DOHH2 (cell line): ENCODE data around the gene OCA2.

ENCODE experiments used
- H3F3A ChIP-seq: fragments of 200-600 bp; sonication (generic), shearing (Covaris generic); 2 replicates; pipeline ENCODE4 v1.6.0; 2016; ENCODE audit warnings: antibody characterized with exemption, mild to moderate bottlenecking; ENCODE audit not compliant: control insufficient read depth, insufficient read depth
- H3K27ac ChIP-seq: fragments of 200-600 bp; sonication (generic); 2 replicates; pipeline ENCODE4 v1.5.1; 2014; ENCODE audit warnings: low read depth, mild to moderate bottlenecking, low read length, moderate library complexity
- H3K27me3 ChIP-seq: fragments of 200-600 bp; sonication (generic); 2 replicates; pipeline ENCODE4 v1.6.1; 2014; ENCODE audit warnings: mild to moderate bottlenecking, low read length, mixed read lengths; ENCODE audit not compliant: control insufficient read depth
- H3K36me3 ChIP-seq: fragments of 200-600 bp; sonication (generic); 2 replicates; pipeline ENCODE4 v1.6.1; 2014; ENCODE audit warnings: mild to moderate bottlenecking, low read length, moderate library complexity, mixed read lengths; ENCODE audit not compliant: control insufficient read depth
- H3K4me1 ChIP-seq: fragments of 200-600 bp; sonication (generic); 2 replicates; pipeline ENCODE4 v1.6.1; 2014; ENCODE audit warnings: mild to moderate bottlenecking, low read length, mixed read lengths; ENCODE audit not compliant: control insufficient read depth
- H3K4me2 ChIP-seq: fragments of 200-600 bp; sonication (generic); 2 replicates; pipeline ENCODE4 v1.6.0; 2014; ENCODE audit warnings: mild to moderate bottlenecking, low read length, moderate library complexity
- H3K4me3 ChIP-seq: fragments of 200-600 bp; sonication (generic); 2 replicates; pipeline ENCODE4 v1.5.1; 2014; ENCODE audit warnings: mild to moderate bottlenecking, low read length, mixed read lengths
- H3K79me2 ChIP-seq: fragments of 200-600 bp; sonication (generic); 2 replicates; pipeline ENCODE4 v1.6.1; 2014; ENCODE audit warnings: mild to moderate bottlenecking, low read length, mixed read lengths; ENCODE audit not compliant: control insufficient read depth
- H3K9me2 ChIP-seq: fragments of 200-600 bp; sonication (generic); replicated peaks from 2 replicates; pipeline ENCODE4 v1.6.1; 2014; ENCODE audit warnings: mild to moderate bottlenecking, low read length, mixed read lengths; ENCODE audit not compliant: control insufficient read depth
- H3K9me3 ChIP-seq: fragments of 200-600 bp; sonication (generic); 2 replicates; pipeline ENCODE4 v1.6.1; 2014; ENCODE audit warnings: antibody characterized with exemption, low read length, mixed read lengths; ENCODE audit not compliant: control insufficient read depth, insufficient read depth
- H4K20me1 ChIP-seq: fragments of 200-600 bp; sonication (generic); 2 replicates; pipeline ENCODE4 v1.6.0; 2014; ENCODE audit warnings: low read depth, mild to moderate bottlenecking, antibody characterized with exemption, low read length, moderate library complexity; ENCODE audit not compliant: control insufficient read depth, insufficient read depth
- EZH2phosphoT487 ChIP-seq: fragments of 200-600 bp; sonication (generic); IDR thresholded peaks from 2 replicates; pipeline ENCODE4 v1.6.1; 2017; ENCODE audit warnings: borderline replicate concordance, mild to moderate bottlenecking, antibody characterized with exemption, low read length, moderate library complexity, mixed read lengths
- TF ChIP-seq, protein P1 (sequence below): fragments of 200-600 bp; sonication (generic); IDR thresholded peaks from one replicate; pipeline ENCODE4 v1.5.1; 2014; ENCODE audit warnings: antibody characterized with exemption, mild to moderate bottlenecking, low read depth, low read length; ENCODE audit not compliant: poor library complexity, severe bottlenecking

The OCA2 gene

GRCh38 chr15:28091313-28091712 lies 7.8 kb downstream of the OCA2 start:
- TF ChIP-seq EZH2phosphoT487: no peak
- TF ChIP-seq, protein P1, sequence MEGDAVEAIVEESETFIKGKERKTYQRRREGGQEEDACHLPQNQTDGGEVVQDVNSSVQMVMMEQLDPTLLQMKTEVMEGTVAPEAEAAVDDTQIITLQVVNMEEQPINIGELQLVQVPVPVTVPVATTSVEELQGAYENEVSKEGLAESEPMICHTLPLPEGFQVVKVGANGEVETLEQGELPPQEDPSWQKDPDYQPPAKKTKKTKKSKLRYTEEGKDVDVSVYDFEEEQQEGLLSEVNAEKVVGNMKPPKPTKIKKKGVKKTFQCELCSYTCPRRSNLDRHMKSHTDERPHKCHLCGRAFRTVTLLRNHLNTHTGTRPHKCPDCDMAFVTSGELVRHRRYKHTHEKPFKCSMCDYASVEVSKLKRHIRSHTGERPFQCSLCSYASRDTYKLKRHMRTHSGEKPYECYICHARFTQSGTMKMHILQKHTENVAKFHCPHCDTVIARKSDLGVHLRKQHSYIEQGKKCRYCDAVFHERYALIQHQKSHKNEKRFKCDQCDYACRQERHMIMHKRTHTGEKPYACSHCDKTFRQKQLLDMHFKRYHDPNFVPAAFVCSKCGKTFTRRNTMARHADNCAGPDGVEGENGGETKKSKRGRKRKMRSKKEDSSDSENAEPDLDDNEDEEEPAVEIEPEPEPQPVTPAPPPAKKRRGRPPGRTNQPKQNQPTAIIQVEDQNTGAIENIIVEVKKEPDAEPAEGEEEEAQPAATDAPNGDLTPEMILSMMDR: no peak

GRCh38 chr15:28086175-28086703 lies 12.9 kb downstream of the OCA2 start:
- H3K4me1 ChIP-seq: no peaks in the 10 kb centered on the region
- H3K9me3 ChIP-seq: peaks cover 10% of the 10 kb centered on the region
- no peak overlapping the region for H3K4me2 ChIP-seq
- no peaks in the 10 kb centered on the region for H3K79me2 ChIP-seq
- H3F3A ChIP-seq: no peaks in the 10 kb centered on the region
- no peaks in the 10 kb centered on the region for H3K27me3 ChIP-seq
- H4K20me1 ChIP-seq: no peaks in the 10 kb centered on the region
- H3K27ac ChIP-seq: no peak overlapping the region
- no peaks in the 10 kb centered on the region for H3K36me3 ChIP-seq
- no peaks in the 10 kb centered on the region for H3K9me2 ChIP-seq
- no peak for TF ChIP-seq EZH2phosphoT487
- TF ChIP-seq, protein P1: peak; percentile 81
- no peak overlapping the region for H3K4me3 ChIP-seq

More at GRCh38 chr15:28091313-28091712, 7.8 kb downstream of the OCA2 start:
- peaks cover 12% of the 10 kb centered on the region for H3K9me3 ChIP-seq
- H3K4me2 ChIP-seq: no peak overlapping the region
- H3K9me2 ChIP-seq: no peaks in the 10 kb centered on the region
- H3K4me1 ChIP-seq: peaks cover 11% of the 10 kb centered on the region
- no peak overlapping the region for H3K27ac ChIP-seq
- peaks cover 28% of the 10 kb centered on the region for H3K27me3 ChIP-seq
- H4K20me1 ChIP-seq: no peaks in the 10 kb centered on the region
- H3F3A ChIP-seq: no peaks in the 10 kb centered on the region
- H3K4me3 ChIP-seq: no peak overlapping the region
- no peaks in the 10 kb centered on the region for H3K36me3 ChIP-seq
- no peaks in the 10 kb centered on the region for H3K79me2 ChIP-seq

DNA sequence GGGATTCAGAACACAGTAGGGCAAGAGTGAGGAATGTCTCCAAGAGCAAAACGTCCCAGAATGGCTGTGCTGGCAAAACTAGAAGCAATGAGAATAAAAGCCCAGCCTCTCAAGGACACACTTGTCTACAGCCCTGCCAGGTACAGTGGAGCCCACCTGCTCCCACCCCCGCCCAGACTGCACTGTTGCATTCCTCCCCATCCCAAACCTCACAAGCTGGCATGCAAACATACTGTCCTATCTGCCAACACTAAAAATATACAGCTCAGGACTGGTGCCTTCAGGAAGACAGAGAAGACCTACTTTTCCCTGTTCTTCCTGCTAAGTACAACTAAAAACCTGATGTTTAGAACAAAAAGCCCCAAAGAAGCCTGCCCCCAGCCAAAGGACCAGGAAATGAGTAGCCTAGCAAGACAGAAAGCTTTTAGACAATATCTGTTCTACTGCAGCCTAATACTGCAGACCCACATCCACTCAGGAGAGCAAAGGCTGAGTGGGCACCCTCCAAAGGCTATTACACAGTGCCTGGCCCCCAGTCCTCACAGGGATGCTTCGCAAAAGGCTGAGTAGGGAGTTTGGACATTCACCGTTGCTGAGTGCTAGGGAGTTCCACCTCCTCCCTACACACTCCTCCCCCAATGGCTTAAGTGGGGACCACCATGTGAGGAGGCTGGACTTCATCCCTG lies 13.5 kb downstream of the OCA2 start:
- H3K79me2 ChIP-seq: no peaks in the 10 kb centered on the region
- H3K27me3 ChIP-seq: no peaks in the 10 kb centered on the region
- no peaks in the 10 kb centered on the region for H4K20me1 ChIP-seq
- TF ChIP-seq, protein P1: no peak
- no peak for TF ChIP-seq EZH2phosphoT487
- H3K27ac ChIP-seq: no peak overlapping the region
- no peaks in the 10 kb centered on the region for H3F3A ChIP-seq
- H3K9me3 ChIP-seq: peaks cover 4% of the 10 kb centered on the region; the same call in 1 of the 2 replicates
- H3K36me3 ChIP-seq: no peaks in the 10 kb centered on the region
- no peaks in the 10 kb centered on the region for H3K9me2 ChIP-seq
- no peak overlapping the region for H3K4me3 ChIP-seq
- no peak overlapping the region for H3K4me2 ChIP-seq
- H3K4me1 ChIP-seq: no peaks in the 10 kb centered on the region
